A549 (cell line): ENCODE results near the gene PHYKPL. TPM values are rescaled to one million over a fixed set of nuclear protein-coding genes. Genes with fewer than 3 reads are reported as not detected.

Experiments
- ATAC-seq, 2 experiments: fragments of 200-7000 bp in 1 of 2; fragments of >200 bp in 1 of 2; cut with Nextera tagmentation in 1 of 2; cut with Tn5 transposase in 1 of 2; 3 replicates each; pipeline versions ENCODE4 v1.8.0 to v1.9.1; 2018 to 2020; ENCODE audit warnings: mild to moderate bottlenecking in 1 of 2, moderate library complexity in 1 of 2
- CTCF ChIA-PET: fragments of 300-600 bp; sonication (Branson Sonifier 250); formaldehyde crosslinking; extraction: SDS; loops from one replicate; lab custom pipeline; 2021; ENCODE audit warnings: antibody characterized with exemption, inconsistent platforms; lab: Yijun Ruan, JAX
- POLR2A ChIA-PET: fragments of 350-600 bp; formaldehyde crosslinking; extraction: SDS; loops from one replicate; lab custom pipeline; 2021; ENCODE audit warnings: antibody characterized with exemption, inconsistent platforms; lab: Yijun Ruan, JAX
- DNase-seq, 2 experiments: peaks; one replicate each; pipeline versions ENCODE4 v3.0.0 to v3.0.0-alpha.2; 2011 to 2016; ENCODE audit warnings: low read depth in 1 of 2, low spot score in 1 of 2
- FAIRE-seq: peaks from 2 replicates; lab custom pipeline; 2011; peaks lifted over from hg19 to GRCh38; lab: Jason Lieb, UNC
- H3K27ac ChIP-seq, 2 experiments: fragments of >200 bp; sonication (Bioruptor Twin); formaldehyde crosslinking; 3 replicates each; pipeline ENCODE4 v1.5.1; 2016 to 2017
- H3K4me1 ChIP-seq: fragments of >200 bp; sonication (Bioruptor Twin); formaldehyde crosslinking; 3 replicates; pipeline ENCODE4 v1.6.1; 2016
- H3K4me2 ChIP-seq: fragments of >200 bp; sonication (Bioruptor Twin); formaldehyde crosslinking; 3 replicates; pipeline ENCODE4 v1.6.1; 2016
- H3K4me3 ChIP-seq: fragments of >200 bp; sonication (Bioruptor Twin); formaldehyde crosslinking; 3 replicates; pipeline ENCODE4 v1.5.1; 2016
- H3K9me3 ChIP-seq: fragments of >200 bp; sonication (Bioruptor Twin); formaldehyde crosslinking; 3 replicates; pipeline ENCODE4 v1.6.1; 2016
- ATOH8 ChIP-seq: fragments of 250-450 bp; sonication (Bioruptor Pico); IDR thresholded peaks from 2 replicates; pipeline ENCODE4 v1.5.0; 2020; ENCODE audit warnings: low read depth, mild to moderate bottlenecking, moderate library complexity
- CBX2 ChIP-seq: fragments of 200-600 bp; sonication (generic); IDR thresholded peaks from 2 replicates; pipeline ENCODE4 v1.6.1; 2016; ENCODE audit warnings: low read depth, mild to moderate bottlenecking, borderline replicate concordance
- CBX8 ChIP-seq: fragments of 200-600 bp; sonication (generic); IDR thresholded peaks from 2 replicates; pipeline ENCODE4 v1.6.1; 2016
- CEBPB ChIP-seq, 2 experiments: fragments of >200 bp in 1 of 2; sonication (Bioruptor Twin) in 1 of 2; formaldehyde crosslinking in 1 of 2; IDR thresholded peaks; 2 replicates each; pipeline ENCODE4 v1.6.1; 2012 to 2016
- CHD4 ChIP-seq: fragments of 200-600 bp; sonication (generic); IDR thresholded peaks from 2 replicates; pipeline ENCODE4 v1.6.1; 2016; ENCODE audit warnings: antibody characterized with exemption, mild to moderate bottlenecking, borderline replicate concordance
- EP300 ChIP-seq, 2 experiments: fragments of >200 bp; sonication (Bioruptor Twin); formaldehyde crosslinking; IDR thresholded peaks; 2 replicates in 1 of 2; 3 replicates in 1 of 2; pipeline ENCODE4 v1.6.1; 2016 to 2017
- FOSB ChIP-seq: fragments of 250-450 bp; sonication (Bioruptor Pico); IDR thresholded peaks from 2 replicates; pipeline ENCODE4 v1.5.0; 2020; ENCODE audit warnings: mild to moderate bottlenecking, moderate library complexity
- HEYL ChIP-seq: fragments of 250-450 bp; sonication (Bioruptor Pico); IDR thresholded peaks from 2 replicates; pipeline ENCODE4 v1.8.0; 2021; ENCODE audit warnings: mild to moderate bottlenecking, moderate library complexity
- HOXA7 ChIP-seq: fragments of 250-450 bp; sonication (Bioruptor Pico); IDR thresholded peaks from 2 replicates; pipeline ENCODE4 v1.5.0; 2020; ENCODE audit warnings: mild to moderate bottlenecking, moderate library complexity
- HOXB13 ChIP-seq: fragments of 250-450 bp; sonication (Bioruptor Pico); IDR thresholded peaks from 2 replicates; pipeline ENCODE4 v1.5.0; 2020; ENCODE audit warnings: low read depth, mild to moderate bottlenecking, moderate library complexity
- JUNB ChIP-seq: fragments of >200 bp; sonication (Bioruptor Twin); formaldehyde crosslinking; IDR thresholded peaks from 2 replicates; pipeline ENCODE4 v1.6.1; 2016
- KDM1A ChIP-seq: fragments of 200-600 bp; sonication (generic); IDR thresholded peaks from 2 replicates; pipeline ENCODE4 v1.6.1; 2016; ENCODE audit warnings: low read depth, mild to moderate bottlenecking
- MAFK ChIP-seq: fragments of 450-650 bp; IDR thresholded peaks from 2 replicates; pipeline ENCODE4 v1.6.1; 2014; ENCODE audit not compliant: partially characterized antibody
- MYC ChIP-seq: IDR thresholded peaks from 2 replicates; pipeline ENCODE4 v1.6.1; 2012; ENCODE audit warnings: mild to moderate bottlenecking, inconsistent platforms, low read length, improper control_type of control experiment, borderline replicate concordance
- PBX3 ChIP-seq: IDR thresholded peaks from 2 replicates; pipeline ENCODE4 v1.6.1; 2012
- POLR2A ChIP-seq: IDR thresholded peaks from 2 replicates; pipeline ENCODE4 v1.6.1; 2012; ENCODE audit warnings: mild to moderate bottlenecking, low read length
- RAD21 ChIP-seq, 2 experiments: fragments of >200 bp in 1 of 2; sonication (Bioruptor Twin) in 1 of 2; formaldehyde crosslinking in 1 of 2; IDR thresholded peaks in 1 of 2; conservative IDR thresholded peaks in 1 of 2; 2 replicates in 1 of 2; 3 replicates in 1 of 2; pipeline ENCODE4 v1.6.1; 2012 to 2018; ENCODE audit warnings: inconsistent platforms in 1 of 2
- RCOR1 ChIP-seq: fragments of 150-350 bp; IDR thresholded peaks from 2 replicates; pipeline ENCODE4 v1.6.1; 2014; ENCODE audit warnings: antibody characterized with exemption, low read length, low read depth
- RNF2 ChIP-seq: fragments of 200-600 bp; sonication (generic); IDR thresholded peaks from 2 replicates; pipeline ENCODE4 v1.6.1; 2016; ENCODE audit warnings: low read depth, mild to moderate bottlenecking, antibody characterized with exemption, moderate library complexity, borderline replicate concordance
- TFCP2L1 ChIP-seq: fragments of 250-450 bp; sonication (Bioruptor Pico); IDR thresholded peaks from 2 replicates; pipeline ENCODE4 v1.5.0; 2021; ENCODE audit warnings: mild to moderate bottlenecking
- ZC3H11A ChIP-seq: fragments of 450-650 bp; IDR thresholded peaks from 2 replicates; pipeline ENCODE4 v1.6.1; 2014; ENCODE audit warnings: antibody characterized with exemption, mild to moderate bottlenecking
- ZFP36 ChIP-seq: fragments of 450-650 bp; IDR thresholded peaks from 2 replicates; pipeline ENCODE4 v1.6.1; 2014; ENCODE audit warnings: borderline replicate concordance; ENCODE audit not compliant: partially characterized antibody
- ZNF302 ChIP-seq: fragments of 250-450 bp; sonication (Bioruptor Pico); IDR thresholded peaks from 2 replicates; pipeline ENCODE4 v1.9.0; 2021; ENCODE audit warnings: inconsistent platforms, mild to moderate bottlenecking, moderate library complexity
- WGBS: methylation state at CpG from one replicate; pipeline ENCODE4 v1.1.6; 2017; ENCODE audit errors: missing lambda C conversion rate; 5-methylcytosine and 5-hydroxymethylcytosine counted together
- polyA plus RNA-seq, 4 experiments: library from polyadenylated mRNA; depleted of rRNA in 3 of 4; stranded (reverse); fragments of >200 nt; fragmentation: RNase III in 1 of 4; extraction: RNeasy Plus Mini Kit Qiagen cat#74134 plus additional on column Dnase treatment in 1 of 4; gene quantifications; 2 replicates in 3 of 4; 3 replicates in 1 of 4; pipeline ENCODE4 v1.2.3, GENCODE V29; 2011 to 2017

The PHYKPL gene
- polyA plus RNA-seq, 2 of the 4 experiments (the other 2 are of a cell fraction): 13.0 to 21.9 TPM

- Histone ChIP-seq H3K27ac (no peak overlapping the region), H3K9me3 (peaks cover 15% of the 10 kb centered on the region), H3K4me3 (no peak overlapping the region), H3K4me2 (no peak overlapping the region), H3K4me1 (no peaks in the 10 kb centered on the region)
- no peak for DNase-seq
- ChIA-PET CTCF (interaction anchor here (1.0 kb wide), 1 partner anchor 19 kb away, joined by 3 read pairs; no protein-coding TSS in a partner anchor), POLR2A (no interaction called here)
- FAIRE-seq: no peak
- 49% methylated on average over 17 of the region's 18 CpGs for WGBS
- TF ChIP-seq ZC3H11A: no peak
- no peak for TF ChIP-seq TFCP2L1 (CRISPR knock-in tag)
- TF ChIP-seq HOXB13: no peak
- TF ChIP-seq CHD4: no peak
- no peak for TF ChIP-seq JUNB
- TF ChIP-seq RNF2: no peak
- ATAC-seq: no peak
These were observed 45.9 kb upstream of the PHYKPL start for GRCh38 chr5:178278358-178279023.

- POLR2A ChIA-PET: no interaction called here
- TF ChIP-seq TFCP2L1 (CRISPR knock-in tag) (no peak), RCOR1 (no peak), ZFP36 (no peak), CBX2 (no peak), MAFK (no peak), MYC (no peak), JUNB (no peak), FOSB (CRISPR knock-in tag) (no peak), POLR2A (no peak), ZC3H11A (no peak), ATOH8 (CRISPR knock-in tag) (no peak), PBX3 (no peak), KDM1A (no peak), CEBPB (IDR thresholded peaks at IDR 0.05) (no peak), HOXA7 (CRISPR knock-in tag) (no peak), EP300 (IDR thresholded peaks at IDR 0.05) (no peak), HEYL (no peak), ZNF302 (no peak)
- TF ChIP-seq, all 56 proteins: peak for 0
- CTCF ChIA-PET: no interaction called here
- Histone ChIP-seq H3K4me1 (no peaks in the 10 kb centered on the region), H3K4me3 (no peak overlapping the region), H3K27ac (no peak overlapping the region), H3K9me3 (peaks cover 15% of the 10 kb centered on the region; the same call in 2 of the 3 replicates), H3K4me2 (no peak overlapping the region)
- DNase-seq (no peak), ATAC-seq (no peak), FAIRE-seq (no peak)
- 12% methylated on average over 8 of the region's 12 CpGs for WGBS
These were observed 45.3 kb upstream of the PHYKPL start for GRCh38 chr5:178277866-178278265.

- DNase-seq (no peak), FAIRE-seq (no peak), ATAC-seq (no peak)
- no peak overlapping the region for H3K27ac ChIP-seq
- no peaks in the 10 kb centered on the region for H3K4me1 ChIP-seq
- CTCF ChIA-PET: no interaction called here
- no peak for TF ChIP-seq CBX8
- no peak for TF ChIP-seq CEBPB (IDR thresholded peaks at IDR 0.05)
- TF ChIP-seq RAD21 (conservative IDR thresholded peaks at IDR 0.05 in 1 of 2, IDR thresholded peaks at IDR 0.05 in 1 of 2): no peak
- TF ChIP-seq PBX3: no peak
- TF ChIP-seq, all 56 proteins: peak for 0
- 29% methylated on average over 9 of the region's 9 CpGs for WGBS
- Histone ChIP-seq H3K4me3 (no peak overlapping the region), H3K9me3 (peaks cover 15% of the 10 kb centered on the region; the same call in 2 of the 3 replicates), H3K4me2 (no peak overlapping the region)
- POLR2A ChIA-PET: no interaction called here
These were observed 44.7 kb upstream of the PHYKPL start for GRCh38 chr5:178277346-178277745.
